Osteoblast (primary cell): ENCODE measurements around the gene SLC15A2. TPM values are rescaled to one million over a fixed set of nuclear protein-coding genes. Genes with fewer than 3 reads are reported as not detected.

ENCODE experiments used
- DNase-seq: peaks from one replicate; pipeline ENCODE4 v3.0.0; 2011; ENCODE audit warnings: low spot score, mixed read lengths; ENCODE audit not compliant: insufficient read length; ENCODE audit errors: missing footprints
- H2AFZ ChIP-seq: 2 replicates; pipeline ENCODE4 v1.6.0; 2011; ENCODE audit warnings: mild to moderate bottlenecking, low read length
- H3K27ac ChIP-seq: 2 replicates; pipeline ENCODE4 v1.5.1; 2011; ENCODE audit warnings: mild to moderate bottlenecking, low read depth, low read length, moderate library complexity
- H3K27me3 ChIP-seq: 2 replicates; pipeline ENCODE4 v1.6.0; 2012; ENCODE audit warnings: mild to moderate bottlenecking, control low read depth, inconsistent platforms, low read length, moderate library complexity; ENCODE audit not compliant: insufficient read depth
- H3K36me3 ChIP-seq: 2 replicates; pipeline ENCODE4 v1.5.1; 2011; ENCODE audit warnings: mild to moderate bottlenecking, low read length, control low read depth, moderate library complexity; ENCODE audit not compliant: insufficient read depth
- H3K4me1 ChIP-seq: 2 replicates; pipeline ENCODE4 v1.5.1; 2011; ENCODE audit warnings: mild to moderate bottlenecking, low read length, control low read depth, moderate library complexity; ENCODE audit not compliant: insufficient read depth
- H3K4me2 ChIP-seq: 2 replicates; pipeline ENCODE4 v1.6.0; 2011; ENCODE audit warnings: mild to moderate bottlenecking, low read length; ENCODE audit not compliant: insufficient read depth
- H3K4me3 ChIP-seq: fragments of 200-600 bp; sonication (generic); 3 replicates; pipeline ENCODE4 v1.5.1; 2012; ENCODE audit warnings: mild to moderate bottlenecking, low read length, inconsistent platforms; ENCODE audit not compliant: insufficient read depth
- H3K79me2 ChIP-seq: 2 replicates; pipeline ENCODE4 v1.6.0; 2012; ENCODE audit warnings: mild to moderate bottlenecking, low read length, control low read depth, inconsistent platforms; ENCODE audit not compliant: insufficient read depth
- H3K9me3 ChIP-seq: 2 replicates; pipeline ENCODE4 v1.5.1; 2011; ENCODE audit warnings: low read depth, low read length, control low read depth
- H4K20me1 ChIP-seq: 2 replicates; pipeline ENCODE4 v1.6.0; 2012; ENCODE audit warnings: mild to moderate bottlenecking, low read length, control low read depth; ENCODE audit not compliant: insufficient read depth
- total RNA-seq: library from RNA; depleted of rRNA; stranded (reverse); fragments of >200 nt; gene quantifications from 2 replicates; pipeline ENCODE4 v1.2.3, GENCODE V29; 2012
- TF ChIP-seq, protein P1 (sequence below): IDR thresholded peaks from 2 replicates; pipeline ENCODE4 v1.5.1; 2011; ENCODE audit warnings: mild to moderate bottlenecking, low read depth, low read length, moderate library complexity; ENCODE audit errors: extremely low read depth

Gene SLC15A2
- total RNA-seq, 1 donor = under 0.01 TPM

DNA sequence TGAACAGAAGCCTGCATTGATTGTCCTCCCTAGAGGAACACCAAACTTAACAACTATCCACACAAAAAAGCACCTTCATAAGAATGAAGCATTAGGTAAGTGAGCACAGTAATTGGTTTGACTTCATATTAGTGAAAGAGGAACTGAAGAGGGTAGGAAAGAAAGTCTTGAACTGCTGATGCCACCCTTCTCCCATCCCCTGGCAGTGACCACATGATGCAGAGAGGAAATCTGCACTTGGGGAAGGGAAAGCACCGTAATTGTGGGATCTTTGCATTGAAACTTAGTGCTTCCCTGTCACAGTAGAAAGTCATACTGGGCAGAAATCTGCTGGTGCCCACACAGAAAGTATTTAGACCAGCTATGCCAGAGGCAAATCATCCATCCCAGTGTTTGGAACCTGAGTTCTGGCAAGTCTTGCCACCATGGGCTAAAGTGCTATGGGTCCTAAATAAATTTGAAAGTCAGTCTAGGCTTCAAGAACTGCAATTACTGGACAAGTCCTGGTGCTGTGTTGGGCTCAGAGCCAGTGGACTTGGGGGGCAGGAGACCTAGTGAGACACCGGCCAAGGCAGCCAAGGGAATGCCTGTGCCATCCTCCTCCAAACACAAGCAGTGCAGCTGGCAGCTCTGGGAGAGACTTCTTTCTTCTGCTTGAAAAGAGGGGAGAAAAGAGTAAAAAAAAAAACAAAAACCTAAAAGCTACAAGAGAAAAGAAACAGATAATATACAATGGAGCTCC, 63.6 kb downstream of the SLC15A2 start:
- Histone ChIP-seq H3K9me3 (no peaks in the 10 kb centered on the region), H2AFZ (no peak overlapping the region), H3K27me3 (no peaks in the 10 kb centered on the region), H4K20me1 (no peaks in the 10 kb centered on the region), H3K79me2 (no peaks in the 10 kb centered on the region), H3K4me1 (no peaks in the 10 kb centered on the region), H3K4me2 (no peak overlapping the region), H3K36me3 (no peaks in the 10 kb centered on the region), H3K27ac (no peak overlapping the region), H3K4me3 (no peak overlapping the region)
- no peak for DNase-seq
- TF ChIP-seq, protein P1, sequence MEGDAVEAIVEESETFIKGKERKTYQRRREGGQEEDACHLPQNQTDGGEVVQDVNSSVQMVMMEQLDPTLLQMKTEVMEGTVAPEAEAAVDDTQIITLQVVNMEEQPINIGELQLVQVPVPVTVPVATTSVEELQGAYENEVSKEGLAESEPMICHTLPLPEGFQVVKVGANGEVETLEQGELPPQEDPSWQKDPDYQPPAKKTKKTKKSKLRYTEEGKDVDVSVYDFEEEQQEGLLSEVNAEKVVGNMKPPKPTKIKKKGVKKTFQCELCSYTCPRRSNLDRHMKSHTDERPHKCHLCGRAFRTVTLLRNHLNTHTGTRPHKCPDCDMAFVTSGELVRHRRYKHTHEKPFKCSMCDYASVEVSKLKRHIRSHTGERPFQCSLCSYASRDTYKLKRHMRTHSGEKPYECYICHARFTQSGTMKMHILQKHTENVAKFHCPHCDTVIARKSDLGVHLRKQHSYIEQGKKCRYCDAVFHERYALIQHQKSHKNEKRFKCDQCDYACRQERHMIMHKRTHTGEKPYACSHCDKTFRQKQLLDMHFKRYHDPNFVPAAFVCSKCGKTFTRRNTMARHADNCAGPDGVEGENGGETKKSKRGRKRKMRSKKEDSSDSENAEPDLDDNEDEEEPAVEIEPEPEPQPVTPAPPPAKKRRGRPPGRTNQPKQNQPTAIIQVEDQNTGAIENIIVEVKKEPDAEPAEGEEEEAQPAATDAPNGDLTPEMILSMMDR = no peak

DNA sequence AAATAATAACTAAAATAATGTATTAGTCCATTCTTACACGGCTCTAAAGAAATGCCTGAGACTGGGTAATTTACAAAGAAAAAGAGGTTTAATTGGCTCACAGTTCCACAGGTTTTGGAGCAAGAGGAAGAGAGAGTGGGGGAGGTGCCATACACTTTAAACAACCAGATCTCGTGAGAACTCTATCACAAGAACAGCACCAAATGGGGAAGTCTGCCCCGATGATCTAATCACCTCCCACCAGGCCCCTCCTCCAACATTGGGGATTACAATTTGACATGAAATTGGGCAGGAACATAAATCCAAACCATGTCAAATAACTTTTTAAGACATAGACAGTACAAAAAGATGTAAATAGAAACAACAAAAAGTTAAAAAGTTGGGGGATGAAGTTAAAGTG, 64.6 kb downstream of the SLC15A2 start:
- Histone ChIP-seq H3K4me1 (no peaks in the 10 kb centered on the region), H3K36me3 (no peaks in the 10 kb centered on the region), H3K27ac (no peak overlapping the region), H3K4me2 (no peak overlapping the region), H3K4me3 (no peak overlapping the region), H2AFZ (no peak overlapping the region), H4K20me1 (no peaks in the 10 kb centered on the region), H3K9me3 (no peaks in the 10 kb centered on the region), H3K79me2 (no peaks in the 10 kb centered on the region), H3K27me3 (no peaks in the 10 kb centered on the region)
- TF ChIP-seq, protein P1 = no peak
- no peak for DNase-seq

DNA sequence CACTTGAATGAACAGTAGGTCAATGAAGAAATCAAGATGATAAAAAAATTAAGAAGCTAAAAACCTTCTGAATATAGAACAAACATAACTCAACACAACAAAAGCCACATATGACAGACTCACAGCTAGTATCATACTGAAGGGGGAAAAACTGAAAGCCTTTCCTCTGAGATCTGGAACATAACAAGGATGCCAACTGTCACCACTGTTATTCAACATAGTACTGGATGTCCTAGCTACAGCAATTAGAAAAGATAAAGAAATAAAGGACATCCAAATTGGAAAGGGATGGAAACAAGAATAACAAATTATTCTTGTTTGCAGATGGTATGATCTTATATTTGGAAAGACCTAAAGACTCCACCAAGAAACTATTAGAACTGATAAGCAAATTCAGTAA, 67.1 kb downstream of the SLC15A2 start:
- Histone ChIP-seq H3K36me3 (no peaks in the 10 kb centered on the region), H2AFZ (no peak overlapping the region), H3K9me3 (no peaks in the 10 kb centered on the region), H3K4me1 (no peaks in the 10 kb centered on the region), H3K79me2 (no peaks in the 10 kb centered on the region), H3K27me3 (peaks cover 3% of the 10 kb centered on the region), H3K4me3 (no peak overlapping the region), H4K20me1 (no peaks in the 10 kb centered on the region), H3K4me2 (no peak overlapping the region), H3K27ac (no peak overlapping the region)
- TF ChIP-seq, protein P1 = no peak
- DNase-seq = no peak

DNA sequence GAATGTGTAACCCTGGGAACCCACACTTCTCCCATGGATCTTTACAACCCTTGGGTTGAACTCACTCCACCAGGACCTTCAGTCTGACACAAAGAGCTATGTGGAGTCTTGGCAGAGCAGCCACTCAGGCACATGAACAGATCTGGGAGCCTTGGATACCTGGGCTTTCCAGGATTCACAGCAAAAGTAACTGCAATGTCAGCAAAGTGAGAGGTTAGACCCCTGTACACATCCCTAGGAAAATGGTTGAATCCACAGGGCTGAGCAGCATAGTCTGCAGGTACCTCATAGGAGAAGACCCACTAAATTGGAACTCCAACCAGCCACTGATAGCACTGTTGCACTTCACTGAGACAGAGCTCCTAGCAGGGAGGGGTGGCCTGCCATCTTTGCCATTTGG, 68.2 kb downstream of the SLC15A2 start:
- no peak overlapping the region for H3K4me3 ChIP-seq
- H3K27ac ChIP-seq = no peak overlapping the region
- no peaks in the 10 kb centered on the region for H3K36me3 ChIP-seq
- peaks cover 3% of the 10 kb centered on the region for H3K27me3 ChIP-seq
- no peaks in the 10 kb centered on the region for H3K79me2 ChIP-seq
- no peak overlapping the region for H2AFZ ChIP-seq
- DNase-seq = no peak
- no peaks in the 10 kb centered on the region for H3K9me3 ChIP-seq
- no peak overlapping the region for H3K4me2 ChIP-seq
- TF ChIP-seq, protein P1 = no peak
- no peaks in the 10 kb centered on the region for H3K4me1 ChIP-seq
- no peaks in the 10 kb centered on the region for H4K20me1 ChIP-seq
